ENCODE results near the gene ANXA4.

The ANXA4 gene

GRCh38 chr2:69863298-69863697 is 121.4 kb downstream of the ANXA4 start:
- no peak for DNase-seq

All from 8988T (cell line).